ENCODE measurements around the gene GPR17. TPM values are rescaled to one million over a fixed set of nuclear protein-coding genes. Genes with fewer than 3 reads are reported as not detected.

Gene GPR17
- total and polyA plus RNA-seq, 9 of the 15 experiments (the other 6 are each of a cell fraction or from before 2014, with no cell fraction given) = not detected

DNA sequence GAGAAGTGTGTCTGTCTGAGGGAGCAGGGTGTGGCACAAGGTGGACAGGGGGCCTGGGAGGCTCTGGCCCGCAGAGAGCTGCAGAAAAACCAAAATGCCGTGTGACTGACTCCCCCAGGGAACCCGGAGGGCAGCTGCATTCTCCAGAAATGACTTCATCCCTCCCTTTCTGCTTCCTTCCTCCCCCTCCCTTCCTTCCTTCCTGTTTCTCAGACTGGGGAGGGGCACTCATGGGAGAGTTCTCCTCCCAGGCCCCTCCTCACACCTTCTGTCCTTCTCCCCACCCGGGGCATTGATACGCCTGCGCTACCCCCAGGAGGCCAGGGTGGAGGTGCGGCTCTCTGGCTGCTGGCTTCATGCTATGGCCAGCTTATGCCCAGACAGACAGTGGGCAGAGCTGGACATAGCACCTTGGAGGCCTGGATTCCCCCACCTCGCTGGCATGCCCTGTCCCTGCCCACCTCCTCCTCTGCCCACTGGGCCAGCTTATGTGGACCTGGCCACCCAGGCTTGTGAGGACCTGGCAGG lies 8.2 kb upstream of the GPR17 start:
- Histone ChIP-seq H3K4me2 (ENCODE audit: insufficient read depth, low read length) (peak overlapping the region; percentile 41), H2AFZ (ENCODE audit: low read depth, low read length) (peak overlapping the region; percentile 78), H3K36me3 (ENCODE audit: control insufficient read depth, insufficient read depth, low read length) (no peaks in the 10 kb centered on the region), H4K20me1 (replicated peaks; ENCODE audit: control insufficient read depth, insufficient read depth, low read length) (no peaks in the 10 kb centered on the region; the same call in 1 of the 2 replicates), H3K9me1 (ENCODE audit: control insufficient read depth, insufficient read depth, low read length) (no peaks in the 10 kb centered on the region), H3K4me3 (no peak overlapping the region), H3K9ac (ENCODE audit: insufficient read depth in 1 of 2, low read depth in 2 of 2, low read length in 2 of 2) (peak overlapping the region in 1 of 2 experiments; percentile 76; a peak in 3 of 4 replicates), H3K27me3 (ENCODE audit: control insufficient read depth in 2 of 2, insufficient read depth in 2 of 2, low read length in 2 of 2) (peaks cover 0 to 17% of the 10 kb centered on the region in 2 experiments; a peak in 2 of 5 replicates), H3K27ac (ENCODE audit: extremely low read depth, low read depth, low read length) (no peak overlapping the region; the same call in 2 of the 3 replicates), H3K4me1 (replicated peaks in 1 of 2; ENCODE audit: control insufficient read depth in 2 of 2, insufficient read depth in 2 of 2, low read length in 2 of 2) (peaks cover 14 to 76% of the 10 kb centered on the region in 2 experiments), H3K9me3 (replicated peaks; ENCODE audit: control insufficient read depth, insufficient read depth, low read depth, low read length) (no peaks in the 10 kb centered on the region), H3K79me2 (ENCODE audit: control insufficient read depth, insufficient read depth, low read length) (no peaks in the 10 kb centered on the region)
- WGBS (ENCODE audit: insufficient coverage, low coverage, missing lambda C conversion rate) = 27% methylated on average over 8 of the region's 8 CpGs
- in situ Hi-C loops (cut with MboI) (no loop called here), intact Hi-C loops (cut with micrococcal nuclease) (no loop called here)
- peak; percentile 40 to 55 (median 44) for DNase-seq (ENCODE audit: extremely low read depth in 1 of 4, low spot score in 3 of 4)
- peak; percentile 58 for FAIRE-seq
- peak; percentile 49 for ATAC-seq
- ChIA-PET CTCF (ENCODE audit: low intra/inter-chr PET ratio) (no interaction called here), POLR2A (no interaction called here)
- no TSS peak for BruUV-seq (replicated peaks)
- TF ChIP-seq SP2 (IDR thresholded peaks at IDR 0.05; ENCODE audit: extremely low read depth, low read depth, low read length, poor library complexity, severe bottlenecking) = no peak
- TF ChIP-seq TCF7 (IDR thresholded peaks at IDR 0.05; ENCODE audit: borderline replicate concordance) = no peak
- TF ChIP-seq HDAC1 (IDR thresholded peaks at IDR 0.05) = peak in 1 of 2 experiments; percentile 27; a peak in 1 of 4 replicates
- peak; percentile 36; the same call in 1 of the 2 replicates for TF ChIP-seq CTBP1 (IDR thresholded peaks at IDR 0.05; ENCODE audit: borderline replicate concordance)
- TF ChIP-seq ZNF175 (CRISPR knock-in tag; IDR thresholded peaks at IDR 0.05; ENCODE audit: low read depth) = 0 out of 2 replicates have a peak, but pooled peaks have one; percentile 67
- TF ChIP-seq ETV6 (IDR thresholded peaks at IDR 0.05; ENCODE audit: borderline replicate concordance in 1 of 2, low read depth in 2 of 2, low read length in 1 of 2) = peak; percentile 53 to 59; a peak in 1 of 4 replicates
- no peak for TF ChIP-seq ETV6 (CRISPR knock-in tag; IDR thresholded peaks at IDR 0.05; ENCODE audit: borderline replicate concordance)
- TF ChIP-seq ETV1 (tag; conservative IDR thresholded peaks at IDR 0.05; ENCODE audit: low read depth) = peak; percentile 88
- TF ChIP-seq MTA3 (IDR thresholded peaks at IDR 0.05; ENCODE audit: borderline replicate concordance) = peak; percentile 24; the same call in 1 of the 2 replicates
- TF ChIP-seq, protein P1, sequence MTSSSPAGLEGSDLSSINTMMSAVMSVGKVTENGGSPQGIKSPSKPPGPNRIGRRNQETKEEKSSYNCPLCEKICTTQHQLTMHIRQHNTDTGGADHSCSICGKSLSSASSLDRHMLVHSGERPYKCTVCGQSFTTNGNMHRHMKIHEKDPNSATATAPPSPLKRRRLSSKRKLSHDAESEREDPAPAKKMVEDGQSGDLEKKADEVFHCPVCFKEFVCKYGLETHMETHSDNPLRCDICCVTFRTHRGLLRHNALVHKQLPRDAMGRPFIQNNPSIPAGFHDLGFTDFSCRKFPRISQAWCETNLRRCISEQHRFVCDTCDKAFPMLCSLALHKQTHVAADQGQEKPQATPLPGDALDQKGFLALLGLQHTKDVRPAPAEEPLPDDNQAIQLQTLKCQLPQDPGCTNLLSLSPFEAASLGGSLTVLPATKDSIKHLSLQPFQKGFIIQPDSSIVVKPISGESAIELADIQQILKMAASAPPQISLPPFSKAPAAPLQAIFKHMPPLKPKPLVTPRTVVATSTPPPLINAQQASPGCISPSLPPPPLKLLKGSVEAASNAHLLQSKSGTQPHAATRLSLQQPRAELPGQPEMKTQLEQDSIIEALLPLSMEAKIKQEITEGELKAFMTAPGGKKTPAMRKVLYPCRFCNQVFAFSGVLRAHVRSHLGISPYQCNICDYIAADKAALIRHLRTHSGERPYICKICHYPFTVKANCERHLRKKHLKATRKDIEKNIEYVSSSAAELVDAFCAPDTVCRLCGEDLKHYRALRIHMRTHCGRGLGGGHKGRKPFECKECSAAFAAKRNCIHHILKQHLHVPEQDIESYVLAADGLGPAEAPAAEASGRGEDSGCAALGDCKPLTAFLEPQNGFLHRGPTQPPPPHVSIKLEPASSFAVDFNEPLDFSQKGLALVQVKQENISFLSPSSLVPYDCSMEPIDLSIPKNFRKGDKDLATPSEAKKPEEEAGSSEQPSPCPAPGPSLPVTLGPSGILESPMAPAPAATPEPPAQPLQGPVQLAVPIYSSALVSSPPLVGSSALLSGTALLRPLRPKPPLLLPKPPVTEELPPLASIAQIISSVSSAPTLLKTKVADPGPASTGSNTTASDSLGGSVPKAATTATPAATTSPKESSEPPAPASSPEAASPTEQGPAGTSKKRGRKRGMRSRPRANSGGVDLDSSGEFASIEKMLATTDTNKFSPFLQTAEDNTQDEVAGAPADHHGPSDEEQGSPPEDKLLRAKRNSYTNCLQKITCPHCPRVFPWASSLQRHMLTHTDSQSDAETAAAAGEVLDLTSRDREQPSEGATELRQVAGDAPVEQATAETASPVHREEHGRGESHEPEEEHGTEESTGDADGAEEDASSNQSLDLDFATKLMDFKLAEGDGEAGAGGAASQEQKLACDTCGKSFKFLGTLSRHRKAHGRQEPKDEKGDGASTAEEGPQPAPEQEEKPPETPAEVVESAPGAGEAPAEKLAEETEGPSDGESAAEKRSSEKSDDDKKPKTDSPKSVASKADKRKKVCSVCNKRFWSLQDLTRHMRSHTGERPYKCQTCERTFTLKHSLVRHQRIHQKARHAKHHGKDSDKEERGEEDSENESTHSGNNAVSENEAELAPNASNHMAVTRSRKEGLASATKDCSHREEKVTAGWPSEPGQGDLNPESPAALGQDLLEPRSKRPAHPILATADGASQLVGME (CRISPR knock-in tag; IDR thresholded peaks at IDR 0.05) = 0 out of 2 replicates have a peak, but pooled peaks have one; percentile 27
- TF ChIP-seq NRF1 (conservative IDR thresholded peaks at IDR 0.05 in 1 of 2, IDR thresholded peaks at IDR 0.05 in 1 of 2) = peak; percentile 18 to 21; a peak in 2 of 4 replicates
- TF ChIP-seq CBFA2T3 (IDR thresholded peaks at IDR 0.05) = no peak
- TF ChIP-seq, protein P2, sequence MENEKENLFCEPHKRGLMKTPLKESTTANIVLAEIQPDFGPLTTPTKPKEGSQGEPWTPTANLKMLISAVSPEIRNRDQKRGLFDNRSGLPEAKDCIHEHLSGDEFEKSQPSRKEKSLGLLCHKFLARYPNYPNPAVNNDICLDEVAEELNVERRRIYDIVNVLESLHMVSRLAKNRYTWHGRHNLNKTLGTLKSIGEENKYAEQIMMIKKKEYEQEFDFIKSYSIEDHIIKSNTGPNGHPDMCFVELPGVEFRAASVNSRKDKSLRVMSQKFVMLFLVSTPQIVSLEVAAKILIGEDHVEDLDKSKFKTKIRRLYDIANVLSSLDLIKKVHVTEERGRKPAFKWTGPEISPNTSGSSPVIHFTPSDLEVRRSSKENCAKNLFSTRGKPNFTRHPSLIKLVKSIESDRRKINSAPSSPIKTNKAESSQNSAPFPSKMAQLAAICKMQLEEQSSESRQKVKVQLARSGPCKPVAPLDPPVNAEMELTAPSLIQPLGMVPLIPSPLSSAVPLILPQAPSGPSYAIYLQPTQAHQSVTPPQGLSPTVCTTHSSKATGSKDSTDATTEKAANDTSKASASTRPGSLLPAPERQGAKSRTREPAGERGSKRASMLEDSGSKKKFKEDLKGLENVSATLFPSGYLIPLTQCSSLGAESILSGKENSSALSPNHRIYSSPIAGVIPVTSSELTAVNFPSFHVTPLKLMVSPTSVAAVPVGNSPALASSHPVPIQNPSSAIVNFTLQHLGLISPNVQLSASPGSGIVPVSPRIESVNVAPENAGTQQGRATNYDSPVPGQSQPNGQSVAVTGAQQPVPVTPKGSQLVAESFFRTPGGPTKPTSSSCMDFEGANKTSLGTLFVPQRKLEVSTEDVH (IDR thresholded peaks at IDR 0.05; ENCODE audit: low read depth, partially characterized antibody) = no peak
- peak; percentile 61; the same call in 1 of the 2 replicates for TF ChIP-seq SPI1 (IDR thresholded peaks at IDR 0.05; ENCODE audit: borderline replicate concordance, low read depth, low read length)

All from K562 (cell line).